Measurements from ENCODE around the gene OTOP2. TPM values are rescaled to one million over a fixed set of nuclear protein-coding genes. Genes with fewer than 3 reads are reported as not detected.
A peak's percentile ranks its signal among the peaks of the same experiment; 100 is the strongest.

Gene OTOP2
- total and polyA plus RNA-seq, 2 of the 4 experiments (the other 2 are of a cell fraction), result not detected

DNA sequence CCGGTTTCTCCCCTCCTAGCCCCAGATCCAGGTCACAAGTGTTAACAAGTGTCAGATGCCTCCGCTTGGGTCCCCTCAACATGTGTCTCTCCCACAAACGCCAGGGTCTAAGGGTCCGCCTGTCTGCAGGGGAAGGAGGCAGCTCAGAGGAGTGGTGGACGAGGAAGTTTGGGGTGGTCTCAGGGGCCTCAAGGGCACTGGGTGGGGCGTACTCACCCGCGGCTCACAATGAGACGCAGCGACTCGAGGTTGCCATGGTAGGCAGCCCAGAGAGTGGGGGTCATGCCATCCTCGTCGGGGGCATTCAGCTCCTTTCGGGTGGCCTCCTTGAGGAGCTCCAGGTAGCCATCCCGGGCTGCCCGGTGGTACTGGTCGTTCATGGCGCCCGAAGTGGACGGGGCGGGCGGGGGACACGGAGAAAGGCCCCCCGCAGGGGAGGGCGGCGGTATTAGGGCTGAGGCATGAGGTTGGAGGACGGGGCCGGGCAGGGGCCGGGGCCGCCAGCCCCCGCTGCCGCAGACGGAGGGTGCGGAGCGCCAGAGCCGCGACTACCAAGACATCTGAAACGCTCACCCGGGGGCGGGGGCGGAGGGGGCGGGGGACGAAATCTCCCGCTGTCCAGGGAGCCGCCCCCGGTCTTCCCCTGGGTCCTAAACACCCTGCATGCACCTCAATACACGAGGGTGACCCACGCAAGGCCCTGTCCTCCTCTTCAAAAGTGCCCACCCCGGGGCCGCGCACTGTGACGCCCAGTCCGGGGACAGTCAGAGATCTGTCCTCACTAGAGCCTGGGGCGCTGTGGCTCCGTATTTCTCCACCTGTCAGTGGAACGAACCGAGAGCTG is 1.2 kb upstream of the OTOP2 start, which contains the start of gene USH1G:
Gene USH1G, minus strand, starts transcription at position 562 of the 844 bp plus-strand sequence. Its CDS starts 182 bp downstream, at position 380.
- intact Hi-C loops (cut with micrococcal nuclease) (loop anchor here (1.0 kb wide), 1 partner anchor 35 kb away; no protein-coding TSS in a partner anchor), dilution Hi-C loops (cut with HindIII; ENCODE audit: low sequenced_read_pairs, unreplicated experiment) (no loop called here), in situ Hi-C loops (cut with MboI; ENCODE audit: low sequenced_read_pairs) (no loop called here)
- Histone ChIP-seq H3K4me2 (ENCODE audit: low read depth, low read length) (peak within 1 kb of the TSS; percentile 27), H3K27me3 (ENCODE audit: control insufficient read depth, insufficient read depth, low read length) (peaks cover 85% of the 10 kb centered on the region), H3K9ac (ENCODE audit: low read depth, low read length) (no peak within 1 kb of the TSS), H2BK120ac (ENCODE audit: low read depth, low read length) (no peak within 1 kb of the TSS), H4K91ac (ENCODE audit: insufficient read depth, low read depth, low read length) (no peak within 1 kb of the TSS), H3K23ac (ENCODE audit: low read depth, low read length) (no peak within 1 kb of the TSS), H3K18ac (ENCODE audit: low read depth, low read length) (no peak within 1 kb of the TSS), H4K20me1 (ENCODE audit: insufficient read depth, low read length) (no peaks in the 10 kb centered on the region), H3K79me1 (ENCODE audit: low read depth in 1 of 2, low read length in 2 of 2) (no peaks in the 10 kb centered on the region), H3K14ac (replicated peaks; ENCODE audit: low read depth, low read length) (no peak within 1 kb of the TSS), H2AK5ac (ENCODE audit: low read depth, low read length) (no peak within 1 kb of the TSS), H3K9me1 (ENCODE audit: insufficient read depth, low read length) (no peaks in the 10 kb centered on the region), H4K5ac (ENCODE audit: low read depth, low read length) (no peak within 1 kb of the TSS), H3K27ac (ENCODE audit: insufficient read depth, low read length) (no peak within 1 kb of the TSS), H2BK5ac (ENCODE audit: low read depth, low read length, poor library complexity, severe bottlenecking) (no peak within 1 kb of the TSS), H3K4me3 (ENCODE audit: insufficient read depth, low read depth, low read length) (no peak within 1 kb of the TSS), H2AK9ac (replicated peaks; ENCODE audit: low read depth, low read length, poor library complexity) (no peak within 1 kb of the TSS), H3K4me1 (ENCODE audit: control insufficient read depth, insufficient read depth, low read length) (no peaks in the 10 kb centered on the region), H4K8ac (ENCODE audit: low read depth in 2 of 2, low read length in 2 of 2) (no peak within 1 kb of the TSS), H2BK20ac (ENCODE audit: low read depth, low read length) (no peak within 1 kb of the TSS), H3K4ac (ENCODE audit: low read depth, low read length) (no peak within 1 kb of the TSS), H3K9me3 (ENCODE audit: control insufficient read depth, insufficient read depth, low read length) (no peaks in the 10 kb centered on the region), H2AFZ (replicated peaks; ENCODE audit: low read length, poor library complexity) (peak within 1 kb of the TSS; percentile 63), H2BK15ac (ENCODE audit: low read depth, low read length) (no peak within 1 kb of the TSS), H3K56ac (ENCODE audit: extremely low read depth, insufficient read depth, low read length) (no peak within 1 kb of the TSS), H3K36me3 (ENCODE audit: control insufficient read depth, insufficient read depth, low read length) (no peaks in the 10 kb centered on the region)
- DNase-seq, result no peak
- 2% methylated on average over 8 of the region's 57 CpGs; no CpG with 5 or more reads in 1 of the 2 experiments for WGBS, 2 experiments (ENCODE audit: extremely low coverage in 2 of 2, insufficient read length in 1 of 2)
- ATAC-seq (ENCODE audit: low read depth), result peak; percentile 60
- POLR2A ChIA-PET (ENCODE audit: unreplicated experiment), result no interaction called here
- BruUV-seq (replicated peaks), result no TSS peak
- TF ChIP-seq MAZ (IDR thresholded peaks at IDR 0.05; ENCODE audit: borderline replicate concordance, low read depth, low read length), result no peak
- CTCF ChIA-PET, result interaction anchor here (0.5 to 1.8 kb wide), 4 partner anchors 11 to 90 kb away, joined by 3 to 10 read pairs (median 4); no protein-coding TSS in a partner anchor

Data from IMR-90 (cell line).